ENCODE results near the gene BAIAP2L1.

Gene BAIAP2L1

DNA sequence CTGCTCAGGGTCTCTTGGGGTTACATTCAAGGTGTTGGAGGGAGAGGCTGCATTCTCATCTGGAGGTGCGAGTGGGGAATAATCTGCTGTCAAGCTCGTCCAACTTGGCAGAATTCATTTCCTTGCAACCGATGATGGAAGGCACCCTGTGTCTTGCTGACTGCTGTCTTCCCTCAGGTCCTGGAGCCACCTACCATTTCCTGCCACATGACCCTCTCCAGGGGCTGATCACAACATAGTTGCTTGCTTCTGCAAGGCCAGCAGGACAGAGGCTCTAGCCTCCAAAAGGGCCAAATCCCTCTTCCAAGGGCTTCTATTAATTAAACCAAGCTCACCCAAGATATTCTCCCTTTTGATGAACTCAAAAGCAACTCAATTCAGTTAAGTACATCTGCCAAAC, 133.6 kb downstream of the BAIAP2L1 start:
- DNase-seq (ENCODE audit: low spot score): no peak

DNA sequence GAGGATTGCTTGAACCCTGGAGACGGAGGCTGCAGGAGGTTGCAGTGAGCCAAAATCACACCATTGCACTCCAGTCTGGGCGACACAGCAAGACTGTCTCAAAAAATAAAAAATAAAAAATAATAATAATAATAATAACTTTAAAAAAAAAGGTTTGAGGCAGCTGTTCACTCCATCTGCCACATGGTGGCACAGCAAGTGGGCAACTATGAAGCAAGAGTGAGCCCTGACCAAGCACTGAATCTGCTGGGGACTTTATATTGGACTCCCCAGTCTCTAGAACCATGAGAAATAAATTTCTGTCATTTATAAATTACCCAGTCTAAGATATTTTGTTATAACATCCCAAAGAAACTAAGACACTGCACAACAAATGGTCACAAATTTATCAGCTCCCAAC, 134.1 kb downstream of the BAIAP2L1 start:
- DNase-seq (ENCODE audit: low spot score): peak; percentile 57

DNA sequence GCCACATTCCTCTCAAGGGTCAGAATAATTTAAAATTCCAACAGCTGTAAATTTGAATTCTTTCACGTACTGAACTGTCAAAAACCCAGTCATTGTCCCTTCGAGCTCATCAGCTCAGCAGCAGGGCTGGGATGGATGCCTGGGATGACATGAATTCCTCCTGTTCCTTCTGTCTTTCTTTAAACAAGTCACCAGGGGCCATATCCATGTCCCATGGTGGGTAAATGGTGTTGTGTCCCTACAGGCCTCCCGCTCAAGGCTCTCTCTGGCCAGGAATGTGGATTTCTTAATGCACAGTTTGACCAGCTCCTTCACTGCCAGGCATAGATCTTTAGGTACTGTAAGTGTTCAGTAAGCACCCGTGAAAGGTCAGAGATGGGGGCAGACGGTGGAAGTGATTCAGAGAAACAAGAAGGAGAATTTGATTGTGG, 135.0 kb downstream of the BAIAP2L1 start:
- DNase-seq (ENCODE audit: low spot score): peak; percentile 63

DNA sequence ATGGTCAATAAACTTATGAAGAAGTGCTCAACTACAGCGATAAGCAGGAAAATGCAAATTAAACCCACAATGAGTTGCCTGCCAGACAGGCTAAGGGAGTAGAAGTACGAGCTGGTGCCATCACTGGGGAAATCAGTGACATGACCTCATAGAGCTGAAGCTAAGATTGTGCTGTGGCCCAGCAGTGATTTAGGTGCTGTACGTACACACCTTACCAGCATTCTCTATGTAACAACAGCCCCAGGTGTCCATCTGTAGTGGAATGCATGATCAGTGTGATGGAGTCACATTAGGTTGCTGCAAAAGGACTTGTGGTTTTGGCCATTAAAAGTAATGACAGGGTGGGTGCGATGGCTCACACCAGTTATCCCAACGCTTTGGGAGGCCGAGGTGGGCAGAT, 143.2 kb downstream of the BAIAP2L1 start:
- no peak for DNase-seq (ENCODE audit: low spot score)

DNA sequence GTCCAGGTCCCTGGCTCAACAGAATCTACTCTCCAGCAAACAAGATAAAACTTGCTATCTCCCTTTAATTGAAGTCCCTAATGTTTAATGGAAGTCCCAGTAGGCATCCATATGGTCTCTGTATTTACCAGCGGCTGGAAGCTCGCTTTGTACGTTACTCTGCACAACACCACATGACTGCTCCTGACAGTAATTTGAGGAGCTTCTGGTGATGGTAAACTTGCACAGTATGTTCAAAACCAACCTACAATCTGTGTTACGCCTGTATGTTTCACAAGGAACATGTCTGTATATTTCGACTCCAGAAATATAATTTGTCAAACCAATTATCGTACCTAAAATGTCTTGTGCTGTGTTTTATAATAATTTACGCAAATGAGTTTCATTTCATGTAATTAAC, 144.5 kb downstream of the BAIAP2L1 start:
- no peak for DNase-seq (ENCODE audit: low spot score)

DNA sequence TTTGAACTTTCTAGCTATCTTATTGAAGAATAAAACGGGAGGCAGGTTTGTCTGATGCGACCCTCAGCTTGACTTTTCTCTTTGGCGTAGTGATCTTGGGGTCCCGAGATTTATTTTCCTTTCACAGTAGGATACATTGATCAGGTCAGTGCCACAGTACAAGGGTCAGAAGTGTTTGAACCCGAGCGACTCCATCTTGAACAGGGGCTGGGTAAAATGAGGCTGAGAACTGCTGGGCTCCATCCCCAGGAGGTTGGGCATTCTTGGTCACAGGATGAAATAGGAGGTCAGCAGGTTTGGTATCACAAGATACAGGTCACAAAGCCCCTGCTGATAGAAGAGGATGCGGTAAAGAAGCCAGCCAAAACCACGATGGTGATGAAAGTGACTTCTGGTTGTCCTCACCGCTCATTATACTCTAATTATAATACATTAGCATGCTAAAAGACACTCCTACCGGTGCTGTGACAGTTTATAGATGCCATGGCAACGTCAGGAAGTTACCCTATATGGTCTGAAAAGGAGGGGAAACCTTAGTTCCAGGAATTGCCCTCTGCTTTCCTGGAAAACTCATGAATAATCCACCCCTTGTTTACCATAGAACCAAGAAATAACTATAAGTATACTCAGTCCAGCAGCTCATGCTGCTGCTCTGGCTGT, 145.8 kb downstream of the BAIAP2L1 start:
- no peak for DNase-seq (ENCODE audit: low spot score)

DNA sequence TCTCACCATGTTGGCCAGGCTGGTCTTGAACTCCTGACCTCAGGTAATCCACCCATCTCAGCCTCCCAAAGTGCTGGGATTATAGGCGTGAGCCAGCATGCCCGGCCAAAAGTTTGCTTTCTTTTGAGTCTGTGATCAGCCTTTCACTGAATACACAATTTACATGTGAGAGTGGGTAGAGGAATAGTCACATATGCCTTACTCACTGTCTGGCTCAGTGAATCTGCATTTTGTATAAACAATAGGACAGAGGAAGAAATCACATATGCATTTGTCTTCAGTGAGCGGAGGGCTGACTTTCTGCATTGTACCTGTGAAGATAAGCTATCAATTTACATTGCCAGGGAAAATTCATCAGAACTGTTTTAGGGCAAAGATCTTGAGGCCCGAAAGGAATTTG, 146.4 kb downstream of the BAIAP2L1 start:
- no peak for DNase-seq (ENCODE audit: low spot score)

DNA sequence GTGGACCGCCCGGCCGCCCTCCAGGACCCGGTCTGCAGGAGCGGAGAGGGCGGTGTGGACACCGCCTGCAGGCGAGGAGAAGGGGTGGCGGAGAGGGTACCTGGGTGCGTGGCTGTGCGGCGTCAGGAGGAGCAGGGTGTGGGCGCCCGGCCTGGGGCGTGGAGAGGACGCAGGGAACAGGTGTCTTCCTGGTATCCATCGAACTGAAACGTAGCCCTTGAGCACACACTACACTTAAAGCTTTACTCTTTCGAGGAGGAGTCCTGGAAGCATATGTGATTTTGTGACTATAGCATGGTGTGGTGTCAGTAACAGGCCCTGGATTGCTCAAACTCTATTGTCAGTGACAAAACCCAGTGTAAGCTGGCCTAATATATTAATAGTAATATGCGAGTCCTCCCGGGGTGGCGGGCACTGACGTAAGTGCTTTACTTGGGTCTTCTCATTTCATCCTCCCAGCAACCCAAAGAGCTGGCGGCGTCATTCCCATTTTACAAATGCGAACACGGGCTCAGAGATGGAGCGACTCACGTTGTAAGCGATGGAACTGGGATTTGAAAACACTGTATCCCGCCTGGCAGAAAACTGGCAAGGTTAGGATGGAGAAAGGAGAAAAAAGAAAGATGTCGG, 148.3 kb downstream of the BAIAP2L1 start:
- no peak for DNase-seq (ENCODE audit: low spot score)

DNA sequence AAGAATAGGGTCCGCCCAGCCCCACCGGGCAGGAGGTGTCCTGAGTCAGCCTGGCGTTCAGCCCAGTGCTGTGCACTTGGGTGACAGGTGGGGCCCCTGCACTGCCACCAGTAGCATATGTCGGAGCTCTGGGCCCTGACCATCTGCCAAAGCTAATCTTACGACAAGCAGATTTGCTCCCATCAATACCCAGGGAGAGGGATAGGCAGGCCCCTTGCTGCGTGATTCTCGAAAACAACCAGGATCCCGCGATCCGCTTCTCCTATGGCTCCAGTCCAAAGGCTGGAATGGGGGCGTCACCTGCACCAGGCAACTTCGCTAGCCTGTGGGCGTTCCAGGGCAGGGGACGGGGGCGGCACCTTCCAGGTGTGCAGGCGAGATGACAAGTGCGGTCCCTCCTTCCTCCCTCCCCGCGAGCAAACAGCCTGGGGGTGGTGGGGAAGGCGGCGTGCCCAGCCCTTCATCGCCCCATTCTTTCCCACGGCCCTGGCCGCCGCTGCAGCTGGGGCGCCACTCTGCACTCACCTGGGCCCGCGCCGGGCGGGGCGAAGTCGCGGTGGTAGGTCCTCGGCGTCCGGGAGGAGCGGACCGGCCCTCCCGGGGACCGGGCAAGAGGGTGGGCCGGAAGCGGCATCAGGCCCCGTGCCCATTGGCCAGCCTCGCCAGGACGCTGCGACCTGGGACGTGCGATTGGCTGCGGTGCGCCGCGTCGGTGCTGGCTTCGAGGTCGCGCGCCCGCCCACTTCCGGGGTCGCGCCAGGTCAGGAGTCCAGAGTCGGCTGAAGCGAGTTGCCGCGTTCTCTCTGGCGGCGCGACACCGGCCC, 149.1 kb downstream of the BAIAP2L1 start, which contains the start of gene TECPR1:
Gene TECPR1 (minus strand): TSS at position 632 of the 824 bp plus-strand sequence. CDS start 6,086 bp downstream, outside the sequence.
- peak; percentile 100 for DNase-seq (ENCODE audit: low spot score)

DNA sequence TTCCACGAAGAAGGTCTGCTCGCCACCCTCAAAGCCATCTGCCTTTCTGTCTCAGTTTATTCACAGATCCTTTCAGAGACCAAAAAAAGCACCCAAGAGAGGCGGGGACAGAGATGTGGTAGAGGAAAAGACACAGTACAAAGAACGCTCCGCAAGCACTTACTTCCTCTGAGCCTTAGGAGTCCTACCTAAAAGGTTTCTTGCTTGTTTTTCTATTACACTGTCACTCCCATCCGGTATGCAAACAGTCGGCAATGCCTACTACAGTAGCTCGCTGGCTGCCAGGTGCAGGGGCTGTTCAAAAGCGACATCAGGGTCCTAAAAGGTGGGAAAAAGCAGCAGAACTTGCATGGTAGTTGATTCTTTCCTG, 149.7 kb downstream of the BAIAP2L1 start:
- DNase-seq (ENCODE audit: low spot score): no peak

DNA sequence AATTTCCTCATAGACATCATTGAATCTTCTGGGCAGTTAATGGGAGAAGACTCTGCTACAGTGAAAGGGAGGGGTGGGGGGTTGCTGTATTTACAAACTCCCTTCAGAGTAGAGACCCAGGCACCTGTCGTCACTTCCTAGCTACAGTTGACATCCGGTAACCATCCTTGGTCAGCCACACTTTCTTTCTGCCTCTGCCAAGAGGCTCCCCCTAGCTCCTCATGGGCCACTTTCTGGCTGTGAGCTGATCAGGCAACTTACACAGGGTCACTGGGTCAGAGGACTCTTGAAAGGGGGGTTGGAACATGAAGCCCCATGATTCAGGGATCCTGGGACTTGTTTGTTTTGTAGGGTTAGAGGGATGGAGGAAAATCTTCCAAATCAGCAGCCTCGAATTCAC, 150.1 kb downstream of the BAIAP2L1 start:
- no peak for DNase-seq (ENCODE audit: low spot score)

DNA sequence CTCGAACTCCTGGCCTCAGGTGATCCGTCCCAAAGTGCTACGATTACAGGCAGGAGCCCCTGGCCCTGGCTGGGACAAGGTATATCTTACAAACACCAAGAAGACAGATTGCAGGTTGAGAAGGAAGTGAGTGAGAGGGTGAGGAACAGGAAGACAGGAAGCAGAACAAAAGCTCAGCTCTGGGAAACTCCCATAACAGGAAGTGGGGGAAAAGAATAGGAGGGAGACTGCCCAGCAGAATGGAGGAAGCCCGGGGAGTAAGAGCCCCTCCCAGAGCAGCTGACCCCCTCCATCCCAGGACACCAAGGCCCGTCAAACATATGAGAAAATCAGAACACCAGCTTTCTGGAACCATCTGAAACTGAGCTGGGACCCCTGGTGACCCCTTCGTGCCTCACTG, 151.8 kb downstream of the BAIAP2L1 start:
- DNase-seq (ENCODE audit: low spot score): no peak

DNA sequence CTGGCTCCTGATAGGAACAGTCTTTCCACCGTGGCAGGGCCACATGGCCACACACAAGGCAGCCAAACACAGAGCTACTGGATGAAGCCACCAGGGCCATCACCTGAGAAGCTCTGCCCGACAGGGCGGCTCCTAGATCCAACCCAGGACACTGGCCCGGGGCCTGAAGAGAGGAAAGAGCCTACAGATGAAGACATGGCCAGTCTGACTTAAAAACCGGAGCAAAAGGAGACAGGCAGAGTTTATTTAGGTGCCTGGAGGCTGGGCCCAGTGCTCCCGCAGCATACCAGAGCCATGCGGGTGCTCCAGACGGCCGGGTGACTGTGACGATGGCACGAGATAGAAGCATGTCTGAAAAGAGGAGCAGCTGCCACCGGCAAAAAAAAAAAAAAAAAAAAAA, 152.7 kb downstream of the BAIAP2L1 start:
- no peak for DNase-seq (ENCODE audit: low spot score)

DNA sequence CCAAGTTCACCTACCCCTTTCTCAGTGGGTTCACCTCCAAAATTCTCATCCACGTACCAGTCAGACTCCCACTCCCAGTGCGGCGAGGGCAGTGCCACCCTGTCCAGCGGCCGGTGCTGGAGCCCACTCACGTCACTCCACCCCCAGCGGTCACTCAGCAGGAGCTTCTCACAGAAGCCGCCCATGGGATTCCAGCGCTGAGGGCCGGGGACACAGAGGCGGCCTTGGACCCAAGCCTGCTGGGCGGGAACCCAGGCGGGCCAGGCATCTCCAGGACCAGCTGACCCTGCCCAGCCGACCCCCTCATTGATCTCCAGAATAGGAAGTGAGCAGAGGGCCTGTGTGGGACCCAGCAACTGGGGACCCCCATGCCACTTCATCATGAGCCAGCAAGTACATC, 156.0 kb downstream of the BAIAP2L1 start:
- no peak for DNase-seq (ENCODE audit: low spot score)

DNA sequence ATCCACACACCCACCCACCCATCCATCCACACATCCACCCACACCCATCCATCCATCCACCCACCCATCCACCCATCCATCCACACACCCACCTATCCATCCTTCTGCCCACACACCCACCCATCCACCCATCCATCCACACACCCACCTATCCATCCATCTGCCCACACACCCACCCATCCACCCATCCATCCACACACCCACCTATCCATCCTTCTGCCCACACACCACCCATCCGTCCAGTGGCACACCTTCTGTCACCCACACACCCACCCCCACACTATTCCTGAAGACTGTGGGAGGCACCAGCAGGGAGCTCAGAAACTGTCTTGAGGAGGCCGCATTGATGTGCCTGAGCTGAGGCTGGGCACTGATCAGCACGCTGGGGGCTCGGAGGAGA, 158.0 kb downstream of the BAIAP2L1 start:
- peak; percentile 4 for DNase-seq (ENCODE audit: low spot score)

DNA sequence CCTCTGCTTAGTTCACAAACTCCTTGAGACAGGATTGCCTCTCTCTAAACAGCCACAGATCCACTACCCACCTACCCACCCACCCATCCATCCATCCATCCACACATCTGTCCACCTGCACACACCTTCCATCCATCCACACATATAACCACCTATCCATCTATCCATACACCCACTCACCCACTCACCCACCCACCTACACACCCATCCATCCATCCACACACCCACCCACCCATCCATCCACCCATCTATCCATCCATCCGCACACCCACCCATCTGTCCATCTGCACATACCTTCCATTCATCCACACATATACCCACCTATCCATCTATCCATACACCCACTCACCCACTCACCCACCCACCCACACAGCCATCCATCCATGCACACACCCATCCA, 158.5 kb downstream of the BAIAP2L1 start:
- DNase-seq (ENCODE audit: low spot score): no peak

DNA sequence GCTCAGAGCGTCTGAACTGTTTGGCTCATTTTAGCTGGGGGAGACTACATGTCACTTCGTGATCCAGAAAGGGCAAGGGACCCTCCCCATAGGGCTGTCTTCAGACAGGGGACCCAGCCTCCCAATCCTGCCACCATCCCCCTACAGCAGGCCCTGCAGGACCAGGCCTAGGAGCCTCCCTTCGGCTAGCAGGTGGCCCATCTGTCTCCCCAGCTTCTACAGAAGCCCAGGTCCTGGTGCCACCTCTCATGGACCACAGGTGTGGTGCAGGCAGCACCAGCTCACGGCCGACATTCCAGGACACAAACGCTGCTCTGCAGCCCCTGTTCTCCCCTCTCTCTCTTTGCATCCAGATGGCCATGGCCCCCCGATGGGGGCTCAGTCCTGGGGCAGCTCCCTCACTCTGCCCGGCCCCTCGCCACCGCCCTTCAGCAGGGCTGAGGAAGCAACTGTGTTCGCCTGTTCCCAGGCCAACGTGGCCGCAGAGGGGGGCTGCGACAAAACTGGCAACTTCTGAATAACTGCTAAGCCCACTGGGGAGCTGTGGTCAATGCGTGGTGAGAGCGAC, 159.1 kb downstream of the BAIAP2L1 start:
- DNase-seq (ENCODE audit: low spot score): peak; percentile 2

All from GM03348 (cell line).